ENCODE measurements around the gene EYS.

Gene EYS

DNA sequence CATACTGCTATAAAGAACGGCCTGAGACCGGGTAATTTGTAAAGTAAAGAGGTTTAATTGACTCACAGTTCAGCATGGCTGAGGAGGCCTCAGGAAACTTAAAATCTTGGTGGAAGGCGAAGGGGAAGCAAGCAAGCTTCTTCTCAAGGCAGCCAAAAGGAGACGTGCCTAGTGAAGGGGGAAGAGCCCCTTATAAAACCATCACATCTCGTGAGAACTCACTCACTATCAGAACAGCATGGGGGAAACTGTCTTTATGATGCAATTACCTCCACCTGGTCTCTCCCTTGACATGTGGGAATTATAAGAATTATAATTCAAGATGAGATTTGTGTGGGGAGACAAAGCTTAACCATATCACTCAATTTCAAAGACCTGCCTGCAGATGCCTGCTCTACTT lies 447.0 kb downstream of the EYS start:
- TF ChIP-seq, protein P1, sequence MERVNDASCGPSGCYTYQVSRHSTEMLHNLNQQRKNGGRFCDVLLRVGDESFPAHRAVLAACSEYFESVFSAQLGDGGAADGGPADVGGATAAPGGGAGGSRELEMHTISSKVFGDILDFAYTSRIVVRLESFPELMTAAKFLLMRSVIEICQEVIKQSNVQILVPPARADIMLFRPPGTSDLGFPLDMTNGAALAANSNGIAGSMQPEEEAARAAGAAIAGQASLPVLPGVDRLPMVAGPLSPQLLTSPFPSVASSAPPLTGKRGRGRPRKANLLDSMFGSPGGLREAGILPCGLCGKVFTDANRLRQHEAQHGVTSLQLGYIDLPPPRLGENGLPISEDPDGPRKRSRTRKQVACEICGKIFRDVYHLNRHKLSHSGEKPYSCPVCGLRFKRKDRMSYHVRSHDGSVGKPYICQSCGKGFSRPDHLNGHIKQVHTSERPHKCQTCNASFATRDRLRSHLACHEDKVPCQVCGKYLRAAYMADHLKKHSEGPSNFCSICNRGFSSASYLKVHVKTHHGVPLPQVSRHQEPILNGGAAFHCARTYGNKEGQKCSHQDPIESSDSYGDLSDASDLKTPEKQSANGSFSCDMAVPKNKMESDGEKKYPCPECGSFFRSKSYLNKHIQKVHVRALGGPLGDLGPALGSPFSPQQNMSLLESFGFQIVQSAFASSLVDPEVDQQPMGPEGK (CRISPR knock-in tag; IDR thresholded peaks at IDR 0.05; ENCODE audit: borderline replicate concordance), result no peak
- no peak for TF ChIP-seq ZNF8 (CRISPR knock-in tag; IDR thresholded peaks at IDR 0.05)
- no peak for TF ChIP-seq ISL1 (CRISPR knock-in tag; IDR thresholded peaks at IDR 0.05)
- ATAC-seq, result no peak

DNA sequence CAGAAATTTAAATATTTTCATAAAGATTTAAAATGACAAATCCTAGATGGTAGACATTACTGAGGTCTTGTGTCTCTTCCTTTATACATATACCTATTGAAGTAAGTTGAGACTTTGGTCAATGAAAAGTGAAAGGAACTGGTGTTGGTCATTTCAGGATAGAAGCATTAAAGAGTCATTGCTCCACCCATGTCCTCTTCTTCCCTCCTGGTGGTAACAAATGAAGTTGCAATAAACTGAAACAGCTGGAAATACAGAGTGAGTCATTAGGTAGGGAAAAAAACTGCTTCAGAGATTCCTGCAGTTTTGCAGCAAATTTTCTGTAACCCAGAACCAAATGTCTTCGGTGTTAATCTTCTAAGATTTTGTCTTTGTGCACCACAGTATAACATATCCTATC lies 448.0 kb downstream of the EYS start:
- TF ChIP-seq ZFP3 (CRISPR knock-in tag; IDR thresholded peaks at IDR 0.05) (no peak), ZNF8 (CRISPR knock-in tag; IDR thresholded peaks at IDR 0.05) (no peak), TOX (CRISPR knock-in tag; IDR thresholded peaks at IDR 0.05; ENCODE audit: borderline replicate concordance) (no peak), RARB (CRISPR knock-in tag; IDR thresholded peaks at IDR 0.05) (no peak), PPARA (CRISPR knock-in tag; IDR thresholded peaks at IDR 0.05; ENCODE audit: borderline replicate concordance) (no peak), BACH2 (CRISPR knock-in tag; IDR thresholded peaks at IDR 0.05; ENCODE audit: borderline replicate concordance) (no peak), OSR1 (CRISPR knock-in tag; IDR thresholded peaks at IDR 0.05) (no peak), ZFP30 (CRISPR knock-in tag; IDR thresholded peaks at IDR 0.05) (no peak), TCF4 (CRISPR knock-in tag; IDR thresholded peaks at IDR 0.05; ENCODE audit: borderline replicate concordance) (no peak), ZC3H10 (CRISPR knock-in tag; IDR thresholded peaks at IDR 0.05) (no peak), ISL1 (CRISPR knock-in tag; IDR thresholded peaks at IDR 0.05) (no peak), SNAI2 (CRISPR knock-in tag; IDR thresholded peaks at IDR 0.05) (no peak), ESRRG (CRISPR knock-in tag; IDR thresholded peaks at IDR 0.05) (no peak)
- TF ChIP-seq, protein P2, sequence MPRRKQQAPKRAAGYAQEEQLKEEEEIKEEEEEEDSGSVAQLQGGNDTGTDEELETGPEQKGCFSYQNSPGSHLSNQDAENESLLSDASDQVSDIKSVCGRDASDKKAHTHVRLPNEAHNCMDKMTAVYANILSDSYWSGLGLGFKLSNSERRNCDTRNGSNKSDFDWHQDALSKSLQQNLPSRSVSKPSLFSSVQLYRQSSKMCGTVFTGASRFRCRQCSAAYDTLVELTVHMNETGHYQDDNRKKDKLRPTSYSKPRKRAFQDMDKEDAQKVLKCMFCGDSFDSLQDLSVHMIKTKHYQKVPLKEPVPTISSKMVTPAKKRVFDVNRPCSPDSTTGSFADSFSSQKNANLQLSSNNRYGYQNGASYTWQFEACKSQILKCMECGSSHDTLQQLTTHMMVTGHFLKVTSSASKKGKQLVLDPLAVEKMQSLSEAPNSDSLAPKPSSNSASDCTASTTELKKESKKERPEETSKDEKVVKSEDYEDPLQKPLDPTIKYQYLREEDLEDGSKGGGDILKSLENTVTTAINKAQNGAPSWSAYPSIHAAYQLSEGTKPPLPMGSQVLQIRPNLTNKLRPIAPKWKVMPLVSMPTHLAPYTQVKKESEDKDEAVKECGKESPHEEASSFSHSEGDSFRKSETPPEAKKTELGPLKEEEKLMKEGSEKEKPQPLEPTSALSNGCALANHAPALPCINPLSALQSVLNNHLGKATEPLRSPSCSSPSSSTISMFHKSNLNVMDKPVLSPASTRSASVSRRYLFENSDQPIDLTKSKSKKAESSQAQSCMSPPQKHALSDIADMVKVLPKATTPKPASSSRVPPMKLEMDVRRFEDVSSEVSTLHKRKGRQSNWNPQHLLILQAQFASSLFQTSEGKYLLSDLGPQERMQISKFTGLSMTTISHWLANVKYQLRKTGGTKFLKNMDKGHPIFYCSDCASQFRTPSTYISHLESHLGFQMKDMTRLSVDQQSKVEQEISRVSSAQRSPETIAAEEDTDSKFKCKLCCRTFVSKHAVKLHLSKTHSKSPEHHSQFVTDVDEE (CRISPR knock-in tag; IDR thresholded peaks at IDR 0.05), result no peak
- TF ChIP-seq, protein P1 (CRISPR knock-in tag; IDR thresholded peaks at IDR 0.05; ENCODE audit: borderline replicate concordance), result no peak
- TF ChIP-seq, protein P3, sequence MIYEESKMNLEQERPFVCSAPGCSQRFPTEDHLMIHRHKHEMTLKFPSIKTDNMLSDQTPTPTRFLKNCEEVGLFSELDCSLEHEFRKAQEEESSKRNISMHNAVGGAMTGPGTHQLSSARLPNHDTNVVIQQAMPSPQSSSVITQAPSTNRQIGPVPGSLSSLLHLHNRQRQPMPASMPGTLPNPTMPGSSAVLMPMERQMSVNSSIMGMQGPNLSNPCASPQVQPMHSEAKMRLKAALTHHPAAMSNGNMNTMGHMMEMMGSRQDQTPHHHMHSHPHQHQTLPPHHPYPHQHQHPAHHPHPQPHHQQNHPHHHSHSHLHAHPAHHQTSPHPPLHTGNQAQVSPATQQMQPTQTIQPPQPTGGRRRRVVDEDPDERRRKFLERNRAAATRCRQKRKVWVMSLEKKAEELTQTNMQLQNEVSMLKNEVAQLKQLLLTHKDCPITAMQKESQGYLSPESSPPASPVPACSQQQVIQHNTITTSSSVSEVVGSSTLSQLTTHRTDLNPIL (CRISPR knock-in tag; IDR thresholded peaks at IDR 0.05; ENCODE audit: low read depth), result no peak
- TF ChIP-seq, protein P4, sequence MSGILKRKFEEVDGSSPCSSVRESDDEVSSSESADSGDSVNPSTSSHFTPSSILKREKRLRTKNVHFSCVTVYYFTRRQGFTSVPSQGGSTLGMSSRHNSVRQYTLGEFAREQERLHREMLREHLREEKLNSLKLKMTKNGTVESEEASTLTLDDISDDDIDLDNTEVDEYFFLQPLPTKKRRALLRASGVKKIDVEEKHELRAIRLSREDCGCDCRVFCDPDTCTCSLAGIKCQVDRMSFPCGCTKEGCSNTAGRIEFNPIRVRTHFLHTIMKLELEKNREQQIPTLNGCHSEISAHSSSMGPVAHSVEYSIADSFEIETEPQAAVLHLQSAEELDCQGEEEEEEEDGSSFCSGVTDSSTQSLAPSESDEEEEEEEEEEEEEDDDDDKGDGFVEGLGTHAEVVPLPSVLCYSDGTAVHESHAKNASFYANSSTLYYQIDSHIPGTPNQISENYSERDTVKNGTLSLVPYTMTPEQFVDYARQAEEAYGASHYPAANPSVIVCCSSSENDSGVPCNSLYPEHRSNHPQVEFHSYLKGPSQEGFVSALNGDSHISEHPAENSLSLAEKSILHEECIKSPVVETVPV (CRISPR knock-in tag; IDR thresholded peaks at IDR 0.05), result no peak
- TF ChIP-seq, protein P5, sequence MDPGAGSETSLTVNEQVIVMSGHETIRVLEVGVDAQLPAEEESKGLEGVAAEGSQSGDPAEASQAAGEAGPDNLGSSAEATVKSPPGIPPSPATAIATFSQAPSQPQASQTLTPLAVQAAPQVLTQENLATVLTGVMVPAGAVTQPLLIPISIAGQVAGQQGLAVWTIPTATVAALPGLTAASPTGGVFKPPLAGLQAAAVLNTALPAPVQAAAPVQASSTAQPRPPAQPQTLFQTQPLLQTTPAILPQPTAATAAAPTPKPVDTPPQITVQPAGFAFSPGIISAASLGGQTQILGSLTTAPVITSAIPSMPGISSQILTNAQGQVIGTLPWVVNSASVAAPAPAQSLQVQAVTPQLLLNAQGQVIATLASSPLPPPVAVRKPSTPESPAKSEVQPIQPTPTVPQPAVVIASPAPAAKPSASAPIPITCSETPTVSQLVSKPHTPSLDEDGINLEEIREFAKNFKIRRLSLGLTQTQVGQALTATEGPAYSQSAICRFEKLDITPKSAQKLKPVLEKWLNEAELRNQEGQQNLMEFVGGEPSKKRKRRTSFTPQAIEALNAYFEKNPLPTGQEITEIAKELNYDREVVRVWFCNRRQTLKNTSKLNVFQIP (CRISPR knock-in tag; IDR thresholded peaks at IDR 0.05; ENCODE audit: borderline replicate concordance, low read depth), result no peak
- no peak; the same call in 2 of the 3 replicates for ATAC-seq

DNA sequence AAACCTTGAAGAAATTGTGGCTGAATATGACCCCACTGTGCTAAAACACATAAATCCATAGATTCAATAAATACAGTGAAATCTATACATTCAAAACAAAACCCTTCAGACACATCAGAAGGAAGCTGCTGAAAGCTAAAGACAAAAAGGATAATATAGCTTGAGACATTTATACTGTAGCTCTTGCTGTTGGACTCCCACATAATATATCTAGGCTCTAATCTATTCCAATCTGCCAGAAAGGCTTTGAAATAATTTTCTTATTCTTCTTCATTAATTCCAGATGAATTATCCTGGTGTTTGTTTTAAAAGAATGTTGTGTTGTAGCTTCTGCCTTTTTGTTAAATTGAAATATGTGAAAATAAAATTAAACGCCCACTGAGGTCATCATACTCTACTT lies 454.0 kb downstream of the EYS start:
- TF ChIP-seq, protein P3 (CRISPR knock-in tag; IDR thresholded peaks at IDR 0.05; ENCODE audit: low read depth), result no peak
- TF ChIP-seq ZFP3 (CRISPR knock-in tag; IDR thresholded peaks at IDR 0.05), result no peak
- TF ChIP-seq ARNTL (CRISPR knock-in tag; IDR thresholded peaks at IDR 0.05; ENCODE audit: borderline replicate concordance, low read depth), result no peak
- TF ChIP-seq RARB (CRISPR knock-in tag; IDR thresholded peaks at IDR 0.05), result no peak
- no peak for TF ChIP-seq ESRRG (CRISPR knock-in tag; IDR thresholded peaks at IDR 0.05)
- TF ChIP-seq SNAI2 (CRISPR knock-in tag; IDR thresholded peaks at IDR 0.05), result no peak
- TF ChIP-seq, protein P4 (CRISPR knock-in tag; IDR thresholded peaks at IDR 0.05), result no peak
- TF ChIP-seq ZNF565 (CRISPR knock-in tag; conservative IDR thresholded peaks at IDR 0.05; ENCODE audit: low read depth), result no peak
- no peak for TF ChIP-seq PPARA (CRISPR knock-in tag; IDR thresholded peaks at IDR 0.05; ENCODE audit: borderline replicate concordance)
- no peak for TF ChIP-seq CSDC2 (CRISPR knock-in tag; IDR thresholded peaks at IDR 0.05)
- no peak for ATAC-seq

All from SK-N-SH treated with all-trans-retinoic acid at 6 μM for 48 hours (cell line).